Effector CD8-positive, alpha-beta T cell (primary cell): Measurements from ENCODE around the gene TTC14.

Experiments
- DNase-seq: peaks from one replicate; lab custom pipeline; 2025; lab: John Stamatoyannopoulos, UW

TTC14 gene

DNA sequence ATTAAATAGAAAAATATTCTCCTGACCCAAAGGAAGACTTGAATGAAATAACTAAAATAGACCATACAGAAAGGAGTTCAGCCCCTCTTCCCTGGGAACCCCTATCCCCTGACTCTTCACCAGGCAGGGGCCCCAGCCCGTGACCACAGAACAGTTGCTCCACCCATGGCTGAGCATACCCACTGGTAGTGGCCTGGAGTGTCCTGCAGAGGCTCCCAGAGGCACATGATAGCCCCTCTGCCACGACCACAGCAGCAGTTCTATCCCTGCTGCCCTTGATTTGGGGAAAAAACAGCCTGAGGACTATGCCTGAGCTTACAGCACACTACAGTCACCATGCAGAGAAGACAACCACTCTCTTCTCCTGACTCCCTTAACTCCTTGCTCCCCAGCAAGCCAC is 31.8 kb downstream of the TTC14 start:
- DNase-seq: no peak

DNA sequence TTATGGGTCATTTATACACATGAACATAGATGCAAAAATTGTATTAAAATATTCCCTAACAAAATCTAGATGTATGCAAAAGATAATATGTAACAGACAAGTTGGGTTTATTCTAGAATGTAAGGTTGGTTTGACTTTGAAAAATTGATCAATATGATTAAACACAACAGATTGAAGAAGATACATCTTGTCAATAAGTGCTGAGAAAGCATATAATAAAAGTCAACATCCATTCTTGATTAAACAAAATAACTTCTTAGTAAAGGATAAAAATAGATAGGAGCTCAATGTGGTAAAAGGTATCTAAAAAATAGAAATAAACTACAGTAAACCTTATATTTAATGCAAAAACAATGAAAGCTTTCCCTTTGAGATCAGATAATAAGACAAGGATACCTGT is 39.0 kb downstream of the TTC14 start:
- no peak for DNase-seq

DNA sequence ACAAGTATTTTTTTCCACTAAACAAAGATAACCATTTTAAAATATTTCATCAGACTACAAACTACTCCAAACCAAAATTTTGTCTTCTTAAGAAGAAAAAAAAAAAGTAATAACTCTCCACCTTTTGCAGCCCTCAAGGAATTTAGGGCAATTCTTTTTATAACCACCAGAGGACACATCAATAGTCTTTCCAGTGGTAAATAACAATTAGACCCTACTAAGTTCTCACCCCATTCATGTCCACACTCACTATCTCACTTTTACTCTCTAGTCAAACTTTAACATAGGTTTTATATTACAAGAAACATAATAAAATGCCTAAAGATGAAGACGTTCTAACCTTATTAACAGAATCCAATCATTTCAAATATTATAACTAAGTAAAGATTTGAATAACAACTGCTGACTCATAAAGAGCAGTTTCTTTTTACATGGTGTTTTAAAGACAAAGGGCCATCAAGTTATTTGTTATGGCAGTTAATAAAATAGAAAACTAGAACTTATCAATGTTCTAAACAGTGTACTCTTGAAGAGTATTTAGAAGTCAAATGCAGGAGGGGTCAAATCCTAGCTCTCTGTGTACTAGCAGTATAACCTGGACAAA is 44.3 kb downstream of the TTC14 start:
- DNase-seq: no peak

DNA sequence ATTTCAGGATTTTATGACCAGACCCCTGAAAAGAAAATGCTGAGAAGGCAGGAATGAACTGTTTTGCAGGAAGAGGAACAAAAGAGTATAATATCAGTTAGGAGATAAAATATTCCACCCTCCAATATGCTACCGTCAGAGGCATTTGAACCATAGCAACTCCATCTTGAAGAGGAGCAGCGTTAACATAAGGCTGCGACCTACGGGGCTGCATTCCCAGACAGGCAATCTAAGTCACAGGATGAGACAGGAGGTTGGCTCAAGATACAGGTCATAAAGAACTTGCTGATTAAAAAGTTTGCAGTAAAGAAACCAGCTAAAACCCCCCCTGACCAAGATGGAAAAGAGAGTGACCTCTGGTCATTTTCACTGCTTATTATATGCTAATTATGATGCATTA is 54.4 kb downstream of the TTC14 start:
- no peak for DNase-seq

DNA sequence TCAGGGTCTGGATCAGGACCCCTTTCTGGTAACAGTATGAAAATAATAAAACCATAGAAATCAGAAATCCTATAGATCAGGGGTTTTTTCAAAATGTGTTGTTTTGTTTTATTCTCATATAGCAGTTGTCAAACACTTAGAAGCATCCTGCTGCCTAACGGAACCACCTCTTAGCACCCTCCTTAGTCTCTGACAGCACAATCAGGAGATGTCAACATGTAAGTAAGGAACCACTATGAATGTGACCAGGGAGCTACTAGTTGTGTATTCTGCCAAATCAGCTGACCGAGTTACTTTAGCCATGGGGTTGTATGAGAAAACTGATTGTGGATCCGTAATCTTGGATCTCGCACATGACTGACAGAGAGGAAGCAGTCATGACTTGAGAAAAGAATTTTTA is 55.1 kb downstream of the TTC14 start:
- no peak for DNase-seq
